Spleen (tissue), 11 donors: ENCODE results near the gene CDC5L. TPM values are rescaled to one million over a fixed set of nuclear protein-coding genes. Genes with fewer than 3 reads are reported as not detected.

ENCODE experiments used
- DNase-seq: peaks from one replicate; pipeline ENCODE4 v3.0.0-alpha.2; 2020
- H3K27ac ChIP-seq, 8 donors: fragments of 200-600 bp; sonication (generic) in 7 of 8; 1 replicate in 4 of 8; 2 replicates in 4 of 8; pipeline versions ENCODE4 v1.5.0 to v1.8.0; 2016 to 2021; ENCODE audit warnings: inconsistent platforms in 4 of 8, mild to moderate bottlenecking in 4 of 8, moderate library complexity in 1 of 8
- H3K27me3 ChIP-seq, 7 donors: fragments of 200-600 bp; sonication (generic) in 6 of 7; replicated peaks in 1 of 7; 1 replicate in 4 of 7; 2 replicates in 3 of 7; pipeline versions ENCODE4 v1.5.0 to v1.8.0; 2016 to 2021; ENCODE audit warnings: inconsistent platforms in 3 of 7, mild to moderate bottlenecking in 1 of 7
- H3K36me3 ChIP-seq, 6 donors: fragments of 200-600 bp; sonication (generic) in 5 of 6; 1 replicate in 4 of 6; 2 replicates in 2 of 6; pipeline versions ENCODE4 v1.5.0 to v1.8.0; 2016 to 2021; ENCODE audit warnings: inconsistent platforms in 2 of 6
- H3K4me1 ChIP-seq, 6 donors: fragments of 200-600 bp; sonication (generic) in 5 of 6; 1 replicate in 3 of 6; 2 replicates in 3 of 6; pipeline versions ENCODE4 v1.5.0 to v1.8.0; 2016 to 2021; ENCODE audit warnings: inconsistent platforms in 3 of 6
- H3K4me3 ChIP-seq, 8 donors: fragments of 200-600 bp; sonication (generic) in 7 of 8; 1 replicate in 4 of 8; 2 replicates in 4 of 8; pipeline versions ENCODE4 v1.5.0 to v1.8.0; 2016 to 2021; ENCODE audit warnings: inconsistent platforms in 4 of 8, mild to moderate bottlenecking in 4 of 8, moderate library complexity in 2 of 8
- H3K9me3 ChIP-seq, 8 donors: fragments of 200-600 bp; sonication (generic) in 7 of 8; 1 replicate in 4 of 8; 2 replicates in 4 of 8; pipeline versions ENCODE4 v1.5.0 to v1.8.0; 2016 to 2021; ENCODE audit warnings: inconsistent platforms in 4 of 8
- POLR2A ChIP-seq, 3 donors: fragments of 450-650 bp; IDR thresholded peaks; one replicate each; pipeline ENCODE4 v1.5.1; 2017; ENCODE audit warnings: antibody characterized with exemption in 3 of 3, mild to moderate bottlenecking in 1 of 3
- POLR2AphosphoS5 ChIP-seq, 3 donors: sonication (generic); formaldehyde crosslinking; IDR thresholded peaks; one replicate each; pipeline ENCODE4 v1.5.1; 2017; ENCODE audit warnings: antibody characterized with exemption in 3 of 3
- WGBS, 5 donors: extraction: QIAGEN DNeasy Blood & Tissue Kit in 3 of 5; methylation state at CpG; one replicate each; pipeline versions ENCODE4 v1.1.5 to v1.1.7; 2013 to 2018; 5-methylcytosine and 5-hydroxymethylcytosine counted together
- intact Hi-C: fragments of 100-400 bp; cut with DNase I; formaldehyde crosslinking; loops from one replicate; pipeline ENCODE4 v1.15.0; 2023; ENCODE audit warnings: low total_unique reads
- polyA plus RNA-seq, 3 donors: library from polyadenylated mRNA; stranded (reverse); fragments of 200-250 nt; gene quantifications; one replicate each; pipeline ENCODE4 v1.2.1, GENCODE V29; 2013
- total RNA-seq, 7 donors: library from RNA; depleted of rRNA in 3 of 7; stranded (reverse); fragments of >200 nt in 3 of 7; fragmentation: NEBNext Ultra II Directional in 4 of 7; extraction: Animal tissue kit (Norgen Biotek cat#: 25700) in 4 of 7; gene quantifications; one replicate each; pipeline versions ENCODE4 v1.1.0 to v1.2.1, GENCODE V29; 2016 to 2021
- TF ChIP-seq, protein P1 (sequence below), 11 experiments: fragments of 200-600 bp in 7 of 11; fragments of 450-650 bp in 4 of 11; sonication (generic) in 4 of 11; IDR thresholded peaks in 8 of 11; conservative IDR thresholded peaks in 3 of 11; 1 replicate in 7 of 11; 2 replicates in 4 of 11; pipeline versions ENCODE4 v1.4.0 to v1.8.0; 2016 to 2021; ENCODE audit warnings: antibody characterized with exemption in 11 of 11, inconsistent platforms in 4 of 11, mild to moderate bottlenecking in 1 of 11
- donor health status: healthy with polysubstance abuse.
- donor health status: DM: no; HTN: no; CAD: no; lungs with moderate emphysema.
- donor health status: DM: no; HTN: no; CAD: no.
- donor health status: Bipolar disorder and iron deficiency.
- donor health status: healthy.
- donor health status: DM: no; HTN: no; CAD: no.
- donor health status: DM: yes; HTN: yes; CAD: no.

Gene CDC5L
- total and polyA plus RNA-seq, 10 donors: 5.3 to 20.3 (median 18.1) TPM

DNA sequence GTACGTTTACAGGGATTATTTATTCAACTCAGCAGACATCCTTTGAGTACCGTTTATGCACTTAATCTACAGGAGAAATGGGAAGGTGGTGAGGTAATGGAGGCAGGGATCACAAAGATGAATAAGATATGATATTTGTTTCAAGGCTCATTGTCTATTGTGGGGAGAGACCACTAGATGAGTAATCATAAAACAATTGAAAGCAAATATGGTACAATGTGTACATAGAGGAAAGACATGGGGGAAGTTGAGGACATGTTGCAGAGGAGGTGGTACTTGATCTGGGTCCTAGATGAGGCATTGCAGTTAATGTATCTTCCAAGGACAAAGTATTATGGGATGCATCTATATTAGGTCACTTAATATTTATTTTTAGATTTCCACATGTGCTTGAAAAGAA, 13.7 kb upstream of the CDC5L start:
- no peak for DNase-seq
- Histone ChIP-seq H3K9me3 (no peaks in the 10 kb centered on the region), H3K27me3 (peaks cover 0 to 22% (median 0%) of the 10 kb centered on the region in 7 donors), H3K4me1 (no peaks in the 10 kb centered on the region), H3K27ac (no peak overlapping the region), H3K36me3 (no peaks in the 10 kb centered on the region), H3K4me3 (no peak overlapping the region)
- no peak for TF ChIP-seq POLR2AphosphoS5 (IDR thresholded peaks at IDR 0.05)
- TF ChIP-seq, protein P1, sequence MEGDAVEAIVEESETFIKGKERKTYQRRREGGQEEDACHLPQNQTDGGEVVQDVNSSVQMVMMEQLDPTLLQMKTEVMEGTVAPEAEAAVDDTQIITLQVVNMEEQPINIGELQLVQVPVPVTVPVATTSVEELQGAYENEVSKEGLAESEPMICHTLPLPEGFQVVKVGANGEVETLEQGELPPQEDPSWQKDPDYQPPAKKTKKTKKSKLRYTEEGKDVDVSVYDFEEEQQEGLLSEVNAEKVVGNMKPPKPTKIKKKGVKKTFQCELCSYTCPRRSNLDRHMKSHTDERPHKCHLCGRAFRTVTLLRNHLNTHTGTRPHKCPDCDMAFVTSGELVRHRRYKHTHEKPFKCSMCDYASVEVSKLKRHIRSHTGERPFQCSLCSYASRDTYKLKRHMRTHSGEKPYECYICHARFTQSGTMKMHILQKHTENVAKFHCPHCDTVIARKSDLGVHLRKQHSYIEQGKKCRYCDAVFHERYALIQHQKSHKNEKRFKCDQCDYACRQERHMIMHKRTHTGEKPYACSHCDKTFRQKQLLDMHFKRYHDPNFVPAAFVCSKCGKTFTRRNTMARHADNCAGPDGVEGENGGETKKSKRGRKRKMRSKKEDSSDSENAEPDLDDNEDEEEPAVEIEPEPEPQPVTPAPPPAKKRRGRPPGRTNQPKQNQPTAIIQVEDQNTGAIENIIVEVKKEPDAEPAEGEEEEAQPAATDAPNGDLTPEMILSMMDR (IDR thresholded peaks at IDR 0.05 in 8 of 11, conservative IDR thresholded peaks at IDR 0.05 in 3 of 11): no peak
- no peak for TF ChIP-seq POLR2A (IDR thresholded peaks at IDR 0.05)
- intact Hi-C loops: no loop called here
- WGBS, 5 donors: 72 to 76% (median 74%) methylated on average over 2 of the region's 2 CpGs

DNA sequence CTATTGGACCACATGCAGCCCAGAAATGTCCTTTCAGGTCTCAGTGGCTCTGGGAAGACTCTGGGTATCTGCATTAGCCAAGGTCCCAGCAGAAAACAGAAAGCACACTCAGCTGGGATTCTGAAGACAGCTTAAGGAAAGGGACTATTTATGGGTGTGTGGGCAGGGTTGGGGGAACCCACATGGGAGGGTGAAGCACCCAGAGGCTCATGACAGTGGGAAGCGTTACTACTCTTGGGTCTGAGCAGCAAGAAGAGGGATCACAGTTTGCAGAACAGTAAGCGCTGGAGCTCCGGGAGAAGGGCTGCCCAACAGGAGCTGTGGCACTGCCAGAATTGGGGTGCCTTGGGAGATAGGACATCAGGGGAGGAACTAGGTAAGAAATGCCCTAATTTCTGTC, 12.4 kb upstream of the CDC5L start:
- no peak for DNase-seq
- Histone ChIP-seq H3K4me1 (no peaks in the 10 kb centered on the region), H3K27ac (no peak overlapping the region), H3K9me3 (no peaks in the 10 kb centered on the region), H3K27me3 (peaks cover 0 to 16% (median 0%) of the 10 kb centered on the region in 7 donors), H3K4me3 (no peak overlapping the region), H3K36me3 (no peaks in the 10 kb centered on the region)
- intact Hi-C loops: no loop called here
- TF ChIP-seq, protein P1 (IDR thresholded peaks at IDR 0.05 in 8 of 11, conservative IDR thresholded peaks at IDR 0.05 in 3 of 11): no peak
- no peak for TF ChIP-seq POLR2AphosphoS5 (IDR thresholded peaks at IDR 0.05)
- TF ChIP-seq POLR2A (IDR thresholded peaks at IDR 0.05): no peak
- 80 to 90% (median 81%) methylated on average over 3 of the region's 3 CpGs for WGBS, 5 donors

DNA sequence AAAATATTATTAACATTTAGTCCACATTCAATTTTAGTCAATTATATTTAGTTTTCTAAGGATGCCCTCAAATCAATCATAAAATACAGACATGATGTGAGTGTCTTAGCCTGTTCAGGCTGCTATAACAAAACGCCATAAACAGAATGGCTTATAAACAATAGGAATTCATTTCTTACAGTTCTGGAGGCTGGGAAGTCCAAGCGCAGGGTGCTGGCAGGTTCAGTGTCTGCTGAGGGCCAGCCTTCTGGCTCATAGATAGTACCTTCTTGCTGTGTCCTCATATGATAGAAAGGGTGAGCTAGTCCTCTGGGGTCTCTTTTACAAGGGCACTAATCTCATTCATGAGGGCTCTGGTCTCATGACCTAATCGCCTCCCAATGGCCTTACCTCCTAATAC, 10.0 kb upstream of the CDC5L start:
- no peaks in the 10 kb centered on the region for H3K36me3 ChIP-seq
- TF ChIP-seq POLR2AphosphoS5 (IDR thresholded peaks at IDR 0.05) (no peak), POLR2A (IDR thresholded peaks at IDR 0.05) (no peak)
- TF ChIP-seq, protein P1 (IDR thresholded peaks at IDR 0.05 in 8 of 11, conservative IDR thresholded peaks at IDR 0.05 in 3 of 11): no peak
- intact Hi-C loops: no loop called here
- no peak overlapping the region for H3K27ac ChIP-seq
- H3K27me3 ChIP-seq: peaks cover 0 to 16% (median 0%) of the 10 kb centered on the region in 7 donors
- no peak overlapping the region for H3K4me3 ChIP-seq
- no peaks in the 10 kb centered on the region for H3K9me3 ChIP-seq
- 84 to 94% (median 93%) methylated on average over 3 of the region's 3 CpGs for WGBS, 5 donors
- no peak for DNase-seq
- H3K4me1 ChIP-seq: peaks cover 0 to 11% (median 0%) of the 10 kb centered on the region in 6 donors

DNA sequence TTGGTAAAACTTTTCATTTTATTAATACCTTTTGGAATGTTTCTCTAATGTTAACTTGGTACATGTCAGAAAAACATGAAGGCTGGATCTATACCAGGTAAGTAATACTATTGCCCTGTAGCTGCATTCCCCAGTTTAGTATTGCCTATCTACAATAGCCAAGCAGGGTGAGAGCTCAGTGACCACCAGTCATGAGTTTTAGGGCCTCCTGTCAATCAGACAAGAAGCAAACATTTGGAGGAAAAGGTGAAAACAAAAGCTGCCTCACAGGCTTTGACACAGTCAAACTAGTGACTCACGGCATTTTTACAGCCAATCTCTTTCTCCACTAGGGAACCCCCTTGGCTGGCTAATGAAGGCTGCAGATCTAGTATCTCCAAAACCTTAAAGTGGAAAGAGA, 9.5 kb upstream of the CDC5L start:
- WGBS, 5 donors: 54 to 100% (median 67%) methylated on average over 1 of the region's 1 CpG
- no peak overlapping the region for H3K4me3 ChIP-seq
- H3K9me3 ChIP-seq: no peaks in the 10 kb centered on the region
- no peak for DNase-seq
- H3K27me3 ChIP-seq: peaks cover 0 to 16% (median 0%) of the 10 kb centered on the region in 7 donors
- intact Hi-C loops: no loop called here
- TF ChIP-seq POLR2A (IDR thresholded peaks at IDR 0.05): no peak
- no peak for TF ChIP-seq POLR2AphosphoS5 (IDR thresholded peaks at IDR 0.05)
- TF ChIP-seq, protein P1 (IDR thresholded peaks at IDR 0.05 in 8 of 11, conservative IDR thresholded peaks at IDR 0.05 in 3 of 11): no peak
- no peaks in the 10 kb centered on the region for H3K36me3 ChIP-seq
- H3K27ac ChIP-seq: no peak overlapping the region
- H3K4me1 ChIP-seq: peaks cover 0 to 11% (median 0%) of the 10 kb centered on the region in 6 donors
